ENCODE results near the gene ARFGAP1. TPM values are rescaled to one million over a fixed set of nuclear protein-coding genes. Genes with fewer than 3 reads are reported as not detected.

Gene ARFGAP1
- polyA plus RNA-seq, 1 donor (not counting 4 experiments of a cell fraction or from before 2014, with no cell fraction given), result 31.5 TPM

DNA sequence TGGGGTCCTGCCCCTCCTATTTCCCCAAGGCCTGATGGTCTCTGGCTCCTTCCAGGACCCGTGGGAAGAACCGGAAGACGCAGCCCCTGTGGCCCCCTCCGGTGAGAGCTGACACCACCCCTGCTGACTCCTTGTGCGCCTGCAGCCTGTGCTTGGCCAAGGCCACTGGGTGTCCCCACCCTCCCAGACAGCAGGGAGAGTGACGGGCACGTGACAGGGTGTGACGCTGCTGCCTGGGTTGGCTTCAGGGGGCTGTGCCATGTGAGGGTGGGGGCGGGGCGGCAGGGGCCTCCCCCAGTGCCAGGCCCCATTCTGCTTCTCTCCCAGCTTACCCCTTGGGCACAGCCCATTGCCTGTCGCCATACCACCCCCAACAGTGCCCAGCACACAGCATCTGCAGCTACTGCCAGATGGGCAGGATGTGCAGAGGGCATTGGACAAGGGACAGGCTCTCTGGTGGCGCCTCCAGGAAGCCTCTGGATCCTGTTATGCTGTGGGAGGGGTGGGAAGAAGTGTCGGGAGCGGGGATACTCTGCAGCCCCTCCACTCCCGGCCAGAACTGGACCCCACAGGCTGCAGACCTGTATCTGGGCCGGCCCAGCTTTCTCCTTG, 34.0 kb upstream of the ARFGAP1 start:
- Histone ChIP-seq H3K36me3 (ENCODE audit: control insufficient read depth in 2 of 2, extremely low read depth in 1 of 2, insufficient read depth in 2 of 2, low read length in 2 of 2) (no peaks in the 10 kb centered on the region), H3K4me3 (ENCODE audit: control insufficient read depth in 2 of 3, extremely low read depth in 1 of 3, insufficient read depth in 2 of 3, low read depth in 1 of 3, low read length in 3 of 3) (no peak overlapping the region), H3K27ac (ENCODE audit: control insufficient read depth, insufficient read depth, low read length) (no peak overlapping the region), H3K9me3 (ENCODE audit: control insufficient read depth, low read depth, low read length) (no peaks in the 10 kb centered on the region), H3K4me1 (ENCODE audit: control insufficient read depth, extremely low read depth, insufficient read depth, low read length) (no peaks in the 10 kb centered on the region), H3K9me1 (ENCODE audit: control insufficient read depth, extremely low read depth, insufficient read depth, low read length) (no peaks in the 10 kb centered on the region), H3K27me3 (ENCODE audit: control insufficient read depth, extremely low read depth, insufficient read depth, low read length) (peaks cover 13% of the 10 kb centered on the region), H4K20me1 (ENCODE audit: control insufficient read depth, extremely low read depth, insufficient read depth, low read length) (no peaks in the 10 kb centered on the region), H2AFZ (ENCODE audit: control insufficient read depth, low read length) (no peak overlapping the region), H3K9ac (ENCODE audit: control insufficient read depth, extremely low read depth, insufficient read depth, low read length) (no peak overlapping the region), H3K4me2 (ENCODE audit: control insufficient read depth, extremely low read depth, insufficient read depth, low read depth, low read length) (no peak overlapping the region), H3K79me2 (ENCODE audit: control insufficient read depth, insufficient read depth, low read length) (no peaks in the 10 kb centered on the region)
- DNase-seq (ENCODE audit: low read depth, low spot score) (no peak), FAIRE-seq (no peak)
- TF ChIP-seq, protein P1, sequence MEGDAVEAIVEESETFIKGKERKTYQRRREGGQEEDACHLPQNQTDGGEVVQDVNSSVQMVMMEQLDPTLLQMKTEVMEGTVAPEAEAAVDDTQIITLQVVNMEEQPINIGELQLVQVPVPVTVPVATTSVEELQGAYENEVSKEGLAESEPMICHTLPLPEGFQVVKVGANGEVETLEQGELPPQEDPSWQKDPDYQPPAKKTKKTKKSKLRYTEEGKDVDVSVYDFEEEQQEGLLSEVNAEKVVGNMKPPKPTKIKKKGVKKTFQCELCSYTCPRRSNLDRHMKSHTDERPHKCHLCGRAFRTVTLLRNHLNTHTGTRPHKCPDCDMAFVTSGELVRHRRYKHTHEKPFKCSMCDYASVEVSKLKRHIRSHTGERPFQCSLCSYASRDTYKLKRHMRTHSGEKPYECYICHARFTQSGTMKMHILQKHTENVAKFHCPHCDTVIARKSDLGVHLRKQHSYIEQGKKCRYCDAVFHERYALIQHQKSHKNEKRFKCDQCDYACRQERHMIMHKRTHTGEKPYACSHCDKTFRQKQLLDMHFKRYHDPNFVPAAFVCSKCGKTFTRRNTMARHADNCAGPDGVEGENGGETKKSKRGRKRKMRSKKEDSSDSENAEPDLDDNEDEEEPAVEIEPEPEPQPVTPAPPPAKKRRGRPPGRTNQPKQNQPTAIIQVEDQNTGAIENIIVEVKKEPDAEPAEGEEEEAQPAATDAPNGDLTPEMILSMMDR (optimal IDR thresholded peaks at IDR 0.05 in 1 of 3, IDR thresholded peaks at IDR 0.05 in 1 of 3, conservative IDR thresholded peaks at IDR 0.05 in 1 of 3; ENCODE audit: extremely low read depth in 1 of 3, insufficient read depth in 2 of 3, low read length in 3 of 3), result peak in 1 of 3 experiments; percentile 54
- TF ChIP-seq EZH2 (IDR thresholded peaks at IDR 0.05; ENCODE audit: low read length), result no peak
- dilution Hi-C loops (cut with MboI; ENCODE audit: extremely low pct_ligation_motif_present, low sequenced_read_pairs), result no loop called here

DNA sequence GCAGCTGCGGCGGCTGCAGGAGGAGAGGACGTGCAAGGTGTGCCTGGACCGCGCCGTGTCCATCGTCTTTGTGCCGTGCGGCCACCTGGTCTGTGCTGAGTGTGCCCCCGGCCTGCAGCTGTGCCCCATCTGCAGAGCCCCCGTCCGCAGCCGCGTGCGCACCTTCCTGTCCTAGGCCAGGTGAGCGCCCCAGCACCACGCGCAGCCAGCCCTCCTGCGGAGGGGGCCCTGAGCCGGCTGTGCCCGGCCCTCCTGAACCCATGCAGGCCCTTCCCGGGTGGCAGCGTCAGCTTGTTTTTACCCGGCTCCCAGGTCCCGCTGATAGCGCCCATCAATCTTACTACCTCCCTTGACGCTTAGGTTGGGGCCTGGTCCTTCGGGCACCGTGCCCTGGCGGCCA, 33.2 kb upstream of the ARFGAP1 start:
- TF ChIP-seq EZH2 (IDR thresholded peaks at IDR 0.05; ENCODE audit: low read length), result no peak
- TF ChIP-seq, protein P1 (optimal IDR thresholded peaks at IDR 0.05 in 1 of 3, IDR thresholded peaks at IDR 0.05 in 1 of 3, conservative IDR thresholded peaks at IDR 0.05 in 1 of 3; ENCODE audit: extremely low read depth in 1 of 3, insufficient read depth in 2 of 3, low read length in 3 of 3), result no peak
- Histone ChIP-seq H3K4me2 (ENCODE audit: control insufficient read depth, extremely low read depth, insufficient read depth, low read depth, low read length) (no peak overlapping the region), H4K20me1 (ENCODE audit: control insufficient read depth, extremely low read depth, insufficient read depth, low read length) (no peaks in the 10 kb centered on the region), H3K9me1 (ENCODE audit: control insufficient read depth, extremely low read depth, insufficient read depth, low read length) (no peaks in the 10 kb centered on the region), H3K79me2 (ENCODE audit: control insufficient read depth, insufficient read depth, low read length) (no peaks in the 10 kb centered on the region), H3K27ac (ENCODE audit: control insufficient read depth, insufficient read depth, low read length) (no peak overlapping the region), H3K36me3 (ENCODE audit: control insufficient read depth in 2 of 2, extremely low read depth in 1 of 2, insufficient read depth in 2 of 2, low read length in 2 of 2) (no peaks in the 10 kb centered on the region), H3K9me3 (ENCODE audit: control insufficient read depth, low read depth, low read length) (no peaks in the 10 kb centered on the region), H3K4me3 (ENCODE audit: control insufficient read depth in 2 of 3, extremely low read depth in 1 of 3, insufficient read depth in 2 of 3, low read depth in 1 of 3, low read length in 3 of 3) (no peak overlapping the region), H3K4me1 (ENCODE audit: control insufficient read depth, extremely low read depth, insufficient read depth, low read length) (no peaks in the 10 kb centered on the region), H3K27me3 (ENCODE audit: control insufficient read depth, extremely low read depth, insufficient read depth, low read length) (peaks cover 13% of the 10 kb centered on the region), H2AFZ (ENCODE audit: control insufficient read depth, low read length) (no peak overlapping the region), H3K9ac (ENCODE audit: control insufficient read depth, extremely low read depth, insufficient read depth, low read length) (no peak overlapping the region)
- dilution Hi-C loops (cut with MboI; ENCODE audit: extremely low pct_ligation_motif_present, low sequenced_read_pairs), result no loop called here
- DNase-seq (ENCODE audit: low read depth, low spot score) (no peak), FAIRE-seq (no peak)
